Peyer's patch (tissue), 4 donors: ENCODE results near the gene CASP5.

Experiments used
- POLR2A ChIP-seq, 2 donors: fragments of 450-650 bp; IDR thresholded peaks; one replicate each; pipeline ENCODE4 v1.5.1; 2017; ENCODE audit warnings: antibody characterized with exemption in 2 of 2, mild to moderate bottlenecking in 2 of 2, moderate library complexity in 2 of 2
- TF ChIP-seq, protein P1 (sequence below), 6 experiments: fragments of 450-650 bp in 4 of 6; fragments of 200-600 bp in 2 of 6; sonication (generic) in 1 of 6; IDR thresholded peaks; one replicate each; pipeline ENCODE4 v1.5.1; 2017 to 2019; ENCODE audit warnings: antibody characterized with exemption in 6 of 6, mild to moderate bottlenecking in 3 of 6, moderate library complexity in 1 of 6

DNA sequence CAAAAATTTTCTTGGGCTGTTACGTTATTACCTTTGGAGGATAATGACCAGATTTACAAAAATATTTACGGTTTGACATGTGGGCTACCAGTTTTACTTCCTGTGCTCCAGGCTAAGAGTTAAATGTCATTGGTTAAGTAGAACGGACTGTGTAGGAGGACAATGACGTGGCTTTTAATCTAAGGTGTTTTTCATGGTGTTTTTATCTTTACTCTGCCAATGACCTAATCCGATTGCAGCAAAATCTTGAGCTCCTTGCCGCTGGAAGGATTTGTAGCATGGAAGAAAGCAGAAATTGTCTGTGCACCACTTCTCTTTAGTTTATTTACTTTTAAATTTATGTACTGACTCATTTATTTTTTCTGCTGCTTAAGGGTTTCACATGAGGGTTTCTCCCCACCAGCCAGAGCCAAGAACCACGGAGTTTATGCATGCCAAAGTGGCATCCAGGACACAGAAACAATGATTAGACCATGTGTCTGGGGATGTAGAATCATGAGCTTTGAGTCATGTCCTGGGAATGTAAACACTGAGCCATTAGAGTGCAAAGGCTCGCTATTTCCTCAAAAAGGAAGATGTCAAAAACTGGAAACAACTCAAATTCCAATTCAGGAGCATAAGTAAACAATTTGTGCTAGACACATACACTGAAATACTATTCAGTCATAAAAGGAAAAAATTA, 24.1 kb upstream of the CASP5 start:
- TF ChIP-seq POLR2A (IDR thresholded peaks at IDR 0.05) = no peak
- TF ChIP-seq, protein P1, sequence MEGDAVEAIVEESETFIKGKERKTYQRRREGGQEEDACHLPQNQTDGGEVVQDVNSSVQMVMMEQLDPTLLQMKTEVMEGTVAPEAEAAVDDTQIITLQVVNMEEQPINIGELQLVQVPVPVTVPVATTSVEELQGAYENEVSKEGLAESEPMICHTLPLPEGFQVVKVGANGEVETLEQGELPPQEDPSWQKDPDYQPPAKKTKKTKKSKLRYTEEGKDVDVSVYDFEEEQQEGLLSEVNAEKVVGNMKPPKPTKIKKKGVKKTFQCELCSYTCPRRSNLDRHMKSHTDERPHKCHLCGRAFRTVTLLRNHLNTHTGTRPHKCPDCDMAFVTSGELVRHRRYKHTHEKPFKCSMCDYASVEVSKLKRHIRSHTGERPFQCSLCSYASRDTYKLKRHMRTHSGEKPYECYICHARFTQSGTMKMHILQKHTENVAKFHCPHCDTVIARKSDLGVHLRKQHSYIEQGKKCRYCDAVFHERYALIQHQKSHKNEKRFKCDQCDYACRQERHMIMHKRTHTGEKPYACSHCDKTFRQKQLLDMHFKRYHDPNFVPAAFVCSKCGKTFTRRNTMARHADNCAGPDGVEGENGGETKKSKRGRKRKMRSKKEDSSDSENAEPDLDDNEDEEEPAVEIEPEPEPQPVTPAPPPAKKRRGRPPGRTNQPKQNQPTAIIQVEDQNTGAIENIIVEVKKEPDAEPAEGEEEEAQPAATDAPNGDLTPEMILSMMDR (IDR thresholded peaks at IDR 0.05) = no peak
